Stimulated activated CD4-positive, alpha-beta T cell treated with anti-CD3 and anti-CD28 coated beads, Interleukin-12 subunit alpha, Interleukin-12 subunit beta, amount 100 ng/mL, for 48 hours (primary cell): ENCODE measurements around the gene RPS26.
"Not testable (repeated sequence)": the region's sequence is repeated elsewhere in the genome, so short reads cannot be mapped to it uniquely, and the experiment has no call there.

Experiments used
- DNase-seq, 3 donors: peaks; one replicate each; pipeline ENCODE4 v3.0.0-alpha.2; 2020; ENCODE audit warnings: low read depth in 2 of 3, low spot score in 1 of 3

The RPS26 gene

DNA sequence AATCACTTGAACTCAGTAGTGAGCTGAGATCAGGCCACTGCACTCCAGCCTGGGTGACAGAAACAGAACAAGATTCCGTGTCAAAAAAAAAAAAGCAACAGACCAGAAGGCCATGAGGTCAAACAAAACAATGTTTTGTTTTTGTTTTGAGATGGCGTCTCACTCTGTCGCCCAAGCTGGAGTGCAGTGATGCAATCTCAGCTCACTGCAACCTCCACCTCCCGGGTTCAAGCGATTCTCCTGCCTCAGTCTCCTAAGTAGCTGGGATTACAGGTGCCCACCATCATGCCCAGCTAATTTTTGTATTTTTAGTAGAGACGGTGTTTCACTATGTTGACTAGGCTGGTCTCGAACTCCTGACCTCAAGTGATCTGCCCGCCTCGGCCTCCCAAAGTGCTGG lies 36.2 kb downstream of the RPS26 start:
- not testable (repeated sequence) for DNase-seq

DNA sequence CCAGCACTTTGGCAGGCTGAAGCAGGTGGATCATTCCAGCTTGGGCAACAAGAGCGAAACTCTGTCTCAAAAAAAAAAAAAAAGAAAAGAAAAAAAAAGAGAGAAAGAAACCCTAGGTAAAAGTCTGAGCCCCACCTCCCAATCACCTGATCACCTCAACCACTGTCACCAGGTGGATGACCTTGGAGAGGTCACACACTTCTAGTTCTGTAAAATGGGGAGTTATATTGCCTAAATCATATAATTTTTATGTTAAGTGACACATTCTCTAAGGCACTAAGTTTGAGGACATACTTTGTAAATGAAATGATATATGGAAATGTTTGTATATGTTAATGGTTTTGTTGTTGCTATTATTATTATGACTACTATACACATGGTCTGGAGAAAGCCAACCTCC lies 36.7 kb downstream of the RPS26 start:
- DNase-seq, result no peak

DNA sequence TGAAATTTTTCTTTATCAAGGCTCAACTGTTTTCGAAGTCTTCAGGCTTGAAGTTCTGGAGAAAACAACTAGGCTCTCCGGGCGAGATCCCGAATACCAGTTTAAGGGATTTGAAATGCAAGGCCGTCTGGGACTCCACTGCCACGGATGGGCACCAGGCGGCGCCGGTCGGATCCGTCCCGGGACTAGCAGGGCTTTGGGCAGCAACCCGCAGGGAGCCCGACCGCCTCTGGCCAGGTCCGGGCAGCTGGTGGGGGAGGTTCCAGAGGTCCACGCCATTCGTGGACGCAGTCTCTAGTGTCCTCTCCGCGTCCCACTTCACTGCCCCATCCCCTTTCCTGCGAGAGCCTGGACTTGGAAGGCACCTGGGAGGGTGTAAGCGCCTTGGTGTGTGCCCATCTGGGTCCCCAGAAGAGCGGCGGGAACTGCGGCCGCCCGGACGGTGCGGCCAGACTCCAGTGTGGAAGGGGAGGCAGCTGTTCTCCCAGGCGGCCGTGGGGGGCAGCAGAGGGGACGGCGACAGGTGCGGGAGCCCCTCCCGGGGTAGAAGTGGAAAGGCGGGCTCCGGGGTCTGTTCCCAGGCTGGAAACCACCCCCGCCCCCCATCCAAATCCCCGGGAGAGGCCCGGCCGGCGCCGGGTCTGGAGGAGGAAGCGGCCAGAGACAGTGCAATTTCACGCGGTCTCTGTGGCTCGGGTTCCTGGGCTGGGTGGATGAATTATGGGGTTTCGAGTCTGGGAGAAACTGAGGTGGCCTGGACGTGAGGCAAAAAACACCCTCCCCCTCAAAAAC lies 37.4 kb downstream of the RPS26 start:
- peak; percentile 11 to 52 (median 48) for DNase-seq

DNA sequence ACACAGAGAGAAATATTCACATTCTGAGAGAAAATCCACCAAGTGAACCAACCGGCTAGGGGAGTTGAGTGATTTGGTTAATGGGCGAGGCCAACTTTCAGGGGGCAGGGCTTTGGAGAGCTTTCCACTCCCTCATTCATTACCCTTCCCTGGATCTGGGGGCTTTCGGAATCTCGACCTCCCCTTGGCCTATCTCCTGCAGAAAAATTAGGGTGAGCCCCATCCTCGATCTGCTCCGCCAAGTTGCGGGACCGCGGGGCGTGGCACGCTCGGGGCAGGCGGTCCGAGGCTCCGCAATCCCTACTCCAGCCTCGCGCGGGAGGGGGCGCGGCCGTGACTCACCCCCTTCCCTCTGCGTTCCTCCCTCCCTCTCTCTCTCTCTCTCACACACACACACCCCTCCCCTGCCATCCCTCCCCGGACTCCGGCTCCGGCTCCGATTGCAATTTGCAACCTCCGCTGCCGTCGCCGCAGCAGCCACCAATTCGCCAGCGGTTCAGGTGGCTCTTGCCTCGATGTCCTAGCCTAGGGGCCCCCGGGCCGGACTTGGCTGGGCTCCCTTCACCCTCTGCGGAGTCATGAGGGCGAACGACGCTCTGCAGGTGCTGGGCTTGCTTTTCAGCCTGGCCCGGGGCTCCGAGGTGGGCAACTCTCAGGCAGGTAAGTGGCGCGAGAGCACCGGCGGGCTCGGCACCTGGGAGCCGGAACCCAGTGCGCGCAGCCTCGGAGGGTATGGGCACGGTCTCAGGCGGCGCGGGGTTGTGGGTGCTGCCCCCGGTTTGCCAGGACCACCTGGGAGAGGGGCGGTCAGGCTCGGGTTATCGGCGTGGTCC lies 38.2 kb downstream of the RPS26 start, which contains the start of gene ERBB3:
TSS of gene ERBB3 (plus strand) at position 443 of the 833 bp plus-strand sequence. CDS start at position 579, 136 bp downstream.
- peak; percentile 37 to 69 (median 43) for DNase-seq

DNA sequence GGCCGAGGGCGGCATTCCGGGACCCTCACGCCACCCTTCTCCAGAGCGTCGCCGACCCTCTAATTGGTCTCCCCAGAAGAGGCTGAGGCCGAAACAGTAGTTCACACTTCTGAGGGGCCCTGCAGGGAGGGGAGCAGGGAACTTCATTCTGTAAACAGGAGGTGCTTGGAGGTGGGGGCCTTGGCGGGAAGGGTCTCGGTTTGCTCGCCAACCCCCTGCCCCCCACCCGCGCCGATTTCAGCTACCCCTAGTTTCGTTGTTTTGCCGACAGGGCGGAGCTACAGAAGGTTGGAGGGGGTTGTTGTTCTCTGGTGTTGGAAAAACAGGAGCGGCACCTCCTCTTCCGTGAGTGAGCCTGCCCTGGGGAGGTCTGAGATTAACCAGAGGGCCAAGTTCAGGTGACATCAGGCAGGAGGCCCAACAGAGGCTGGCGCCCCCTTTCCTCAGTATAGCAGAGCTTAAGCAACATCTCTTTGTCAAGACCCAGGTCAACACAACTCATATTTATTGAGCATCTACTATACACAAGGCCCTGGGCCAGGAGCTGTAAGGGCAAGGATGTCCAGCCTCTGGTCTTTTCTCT lies 38.9 kb downstream of the RPS26 start:
- no peak for DNase-seq

DNA sequence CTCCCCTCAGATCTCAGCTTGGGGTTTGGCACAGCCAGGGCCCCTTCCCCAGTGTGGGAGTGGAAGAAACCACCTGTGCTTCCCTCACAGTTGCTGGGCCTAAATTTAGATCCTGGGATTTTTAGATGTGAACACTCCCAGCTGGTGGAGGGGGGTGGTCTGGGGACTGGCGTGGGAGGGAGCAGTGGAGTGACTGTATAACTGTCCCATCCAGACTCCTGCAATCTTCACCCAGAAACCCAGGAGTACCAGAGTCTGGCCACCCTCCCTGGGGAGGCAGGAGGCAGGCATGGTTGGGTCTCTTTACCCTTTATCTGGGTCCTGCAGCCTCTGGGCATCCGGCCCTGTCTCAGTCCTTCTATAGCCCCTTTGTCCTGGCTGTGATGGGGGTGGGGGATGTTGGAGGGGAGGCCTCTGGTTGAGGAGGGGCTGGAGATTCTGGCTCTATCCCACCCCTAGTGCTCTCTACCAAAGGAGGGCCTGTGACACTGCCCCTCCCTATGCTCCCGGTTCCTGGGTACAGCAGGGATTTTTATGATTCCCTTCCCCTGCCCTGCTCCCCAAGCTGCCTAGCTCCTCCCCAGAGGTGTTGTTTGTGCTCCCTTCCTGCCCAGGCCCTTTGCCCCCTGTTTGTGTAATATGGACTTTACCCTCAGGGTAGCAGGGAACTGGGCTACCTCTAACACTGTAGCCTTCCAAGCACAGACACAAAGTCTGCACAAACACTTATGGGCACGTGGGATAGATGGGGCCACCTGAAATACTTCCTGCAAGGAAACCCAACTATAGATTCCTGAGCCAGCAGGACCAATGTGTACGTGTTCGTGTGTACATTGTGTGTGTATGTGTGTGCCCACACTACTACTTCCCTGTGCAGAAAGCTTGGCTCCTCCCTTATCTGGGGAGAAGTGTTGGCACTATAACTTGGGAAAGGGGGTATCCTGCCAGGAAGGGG lies 40.0 kb downstream of the RPS26 start:
- DNase-seq, result no peak

DNA sequence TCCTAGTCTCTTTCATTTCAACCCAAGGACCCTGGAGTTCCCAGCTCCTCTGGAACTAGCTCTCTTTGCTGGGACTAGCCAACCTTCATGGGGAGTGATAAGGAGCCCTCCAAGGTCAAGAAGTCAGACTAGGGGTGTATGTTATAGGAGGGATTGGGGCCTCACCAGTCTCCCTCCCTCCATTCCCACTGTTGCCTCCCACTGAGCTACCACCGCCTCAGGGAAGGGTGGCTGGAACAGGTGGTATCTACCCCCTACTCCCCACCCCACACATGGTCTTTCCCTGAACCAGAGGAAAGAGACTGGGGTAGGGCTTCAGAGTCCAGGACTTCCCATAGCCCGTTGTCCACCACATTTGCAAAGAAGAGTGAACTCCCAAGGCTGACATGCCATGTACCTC lies 40.7 kb downstream of the RPS26 start:
- no peak for DNase-seq

DNA sequence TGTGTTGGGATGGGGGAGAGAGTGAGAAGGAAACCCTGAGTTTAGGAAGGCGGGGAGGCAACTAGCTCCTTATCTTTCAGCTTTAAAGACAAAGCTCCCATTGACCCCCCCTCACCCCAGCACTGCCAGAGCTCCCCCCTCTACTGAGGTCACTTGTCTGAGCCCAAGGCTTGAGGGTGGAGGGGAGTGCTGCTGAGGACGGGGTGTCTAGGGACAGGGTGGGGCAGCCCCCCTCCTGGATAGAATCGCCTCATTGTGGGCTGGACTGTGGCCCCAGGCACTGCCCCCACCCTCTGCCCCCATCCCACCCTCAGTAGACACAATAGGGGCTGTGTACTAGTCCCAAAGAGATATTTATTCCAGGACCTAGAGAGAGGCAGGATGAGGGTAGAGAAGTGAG lies 41.2 kb downstream of the RPS26 start:
- no peak for DNase-seq

DNA sequence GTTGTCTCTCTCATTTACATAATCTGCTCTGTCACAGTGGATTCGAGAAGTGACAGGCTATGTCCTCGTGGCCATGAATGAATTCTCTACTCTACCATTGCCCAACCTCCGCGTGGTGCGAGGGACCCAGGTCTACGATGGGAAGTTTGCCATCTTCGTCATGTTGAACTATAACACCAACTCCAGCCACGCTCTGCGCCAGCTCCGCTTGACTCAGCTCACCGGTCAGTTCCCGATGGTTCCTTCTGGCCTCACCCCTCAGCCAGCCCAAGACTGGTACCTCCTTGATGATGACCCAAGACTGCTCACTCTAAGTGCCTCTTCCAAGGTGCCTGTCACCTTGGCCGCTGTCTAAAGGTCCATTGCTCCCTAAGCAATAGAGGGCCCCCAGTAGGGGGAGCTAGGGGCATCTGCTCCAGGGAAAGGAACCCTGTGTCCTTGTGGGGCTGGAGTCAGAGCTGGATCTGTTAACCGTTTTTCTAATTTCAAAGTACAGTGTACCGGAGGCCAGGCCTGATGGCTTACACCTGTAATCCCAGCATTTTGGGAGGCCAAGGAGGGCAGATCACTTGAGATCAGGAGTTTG lies 43.3 kb downstream of the RPS26 start:
- peak in 2 of 3 donors; percentile 16 to 20 for DNase-seq

DNA sequence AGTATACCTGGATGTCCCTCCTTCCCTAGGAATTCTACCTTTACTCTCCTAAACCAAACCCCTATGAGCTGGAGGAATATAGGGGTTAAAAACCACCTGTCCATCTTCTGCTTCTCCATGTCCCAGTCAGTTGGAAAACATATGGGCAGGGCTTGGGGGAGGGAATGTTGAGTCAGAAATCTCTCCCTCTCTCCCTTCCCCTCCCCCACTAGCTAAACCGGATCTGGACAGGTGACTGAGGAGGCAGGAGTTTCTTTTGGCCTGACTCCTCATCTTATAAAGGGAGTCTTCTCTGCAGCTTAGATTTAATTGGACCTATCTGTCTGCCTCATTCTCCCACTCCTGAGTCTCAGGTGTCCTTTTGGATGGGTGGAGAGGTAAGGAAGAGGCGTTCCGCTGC lies 44.4 kb downstream of the RPS26 start:
- no peak for DNase-seq

DNA sequence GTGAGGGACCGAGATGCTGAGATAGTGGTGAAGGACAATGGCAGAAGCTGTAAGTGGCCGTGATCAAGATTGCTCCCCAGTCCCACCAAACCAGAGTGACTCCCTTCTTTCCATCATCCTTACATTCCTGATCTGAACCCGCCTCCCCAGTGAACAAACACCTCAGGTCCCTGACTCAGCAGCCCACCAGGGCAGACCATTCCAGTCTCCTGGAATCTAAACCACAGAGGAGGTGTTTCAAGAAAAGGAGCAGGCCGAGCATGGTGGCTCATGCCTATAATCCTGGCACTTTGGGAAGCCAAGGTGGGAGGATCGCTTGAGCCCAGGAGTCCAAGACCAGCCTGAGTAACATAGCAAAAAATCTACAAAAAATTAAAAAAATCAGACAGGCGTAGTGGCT lies 44.9 kb downstream of the RPS26 start:
- DNase-seq, result no peak

DNA sequence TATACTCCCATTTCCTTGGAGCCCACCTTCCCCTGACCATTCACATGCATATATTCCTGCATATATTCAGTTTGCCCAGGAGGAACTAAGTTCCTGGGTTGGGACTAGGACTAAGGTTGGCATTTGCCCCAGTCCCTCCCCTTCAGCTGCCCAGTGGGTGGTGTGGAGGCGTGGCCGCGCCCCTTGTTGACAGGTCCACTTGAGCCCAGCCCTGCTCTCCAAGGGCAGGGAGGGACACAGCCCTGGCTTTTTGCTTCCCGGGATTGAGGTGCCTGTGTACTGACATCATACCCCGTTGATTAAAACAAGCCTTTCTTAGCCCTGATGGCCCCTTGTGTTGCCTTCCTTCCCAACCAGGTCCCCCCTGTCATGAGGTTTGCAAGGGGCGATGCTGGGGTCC lies 45.5 kb downstream of the RPS26 start:
- no peak for DNase-seq
